Occipital lobe (tissue), 2 donors: ENCODE results near the gene BTK. TPM values are rescaled to one million over a fixed set of nuclear protein-coding genes. Genes with fewer than 3 reads are reported as not detected.

Experiments used
- DNase-seq: peaks from one replicate; lab custom pipeline; 2025; lab: John Stamatoyannopoulos, UW
- total RNA-seq: library from RNA; depleted of rRNA; stranded (reverse); fragments of >200 nt; gene quantifications from one replicate; pipeline ENCODE4 v1.2.3, GENCODE V29; 2014

The BTK gene
- 0.94 TPM for total RNA-seq

GRCh38 chrX:101385795-101386541, at the start of gene BTK:
Gene BTK (minus strand): TSS chrX:101386191. CDS start chrX:101375284, 10,907 bp downstream.
- no peak for DNase-seq

GRCh38 chrX:101430457-101431078, 44.6 kb upstream of the BTK start:
- DNase-seq, result no peak

- no peak for DNase-seq
These were observed 43.9 kb upstream of the BTK start for GRCh38 chrX:101429934-101430333.

- no peak for DNase-seq
These were observed 42.0 kb upstream of the BTK start for GRCh38 chrX:101427954-101428353.

- no peak for DNase-seq
These were observed 33.5 kb upstream of the BTK start for GRCh38 chrX:101419489-101419888.

GRCh38 chrX:101417981-101418841, 32.2 kb upstream of the BTK start:
- DNase-seq, result peak; percentile 55

- no peak for DNase-seq
These were observed 31.2 kb upstream of the BTK start for GRCh38 chrX:101417190-101417589.

GRCh38 chrX:101416691-101417090, 30.7 kb upstream of the BTK start:
- no peak for DNase-seq

GRCh38 chrX:101415180-101416145, 29.5 kb upstream of the BTK start:
- DNase-seq, result peak; percentile 3

- no peak for DNase-seq
These were observed 26.0 kb upstream of the BTK start for GRCh38 chrX:101411984-101412383.

- no peak for DNase-seq
These were observed 24.5 kb upstream of the BTK start for GRCh38 chrX:101410461-101410860.

- no peak for DNase-seq
These were observed 23.1 kb upstream of the BTK start for GRCh38 chrX:101409043-101409442.

- DNase-seq, result no peak
These were observed 22.5 kb upstream of the BTK start for GRCh38 chrX:101408532-101408841.

- peak; percentile 82 for DNase-seq
These were observed 21.9 kb upstream of the BTK start, which contains the start of the genes GLA and HNRNPH2 for GRCh38 chrX:101407748-101408531. Gene GLA (minus strand): TSS chrX:101407925. CDS start chrX:101407903, 22 bp downstream. Gene HNRNPH2 (plus strand): TSS chrX:101408222. CDS start chrX:101411989, 3,767 bp downstream.

- no peak for DNase-seq
These were observed 21.3 kb upstream of the BTK start for GRCh38 chrX:101407167-101407747.

- DNase-seq, result no peak
These were observed 13.8 kb upstream of the BTK start for GRCh38 chrX:101399825-101400224.

GRCh38 chrX:101398694-101399093, 12.7 kb upstream of the BTK start:
- DNase-seq, result no peak

- no peak for DNase-seq
These were observed 11.8 kb upstream of the BTK start for GRCh38 chrX:101397779-101398178.

- no peak for DNase-seq
These were observed 9.8 kb upstream of the BTK start for GRCh38 chrX:101395789-101396188.

GRCh38 chrX:101394372-101394771, 8.4 kb upstream of the BTK start:
- DNase-seq, result no peak
